IMR-90 (cell line): ENCODE data around the gene CTXN3. TPM values are rescaled to one million over a fixed set of nuclear protein-coding genes. Genes with fewer than 3 reads are reported as not detected.

ENCODE experiments used
- ATAC-seq: fragments of 200-7000 bp; cut with Tn5 transposase; 2 replicates; pipeline ENCODE4 v1.9.1; 2020; ENCODE audit warnings: low read depth, mild to moderate bottlenecking, moderate library complexity
- BruUV-seq: library from RNA; stranded (reverse); fragments of 400-500 nt; replicated peaks from 2 replicates; lab custom pipeline; 2021; lab: Mats Ljungman, UMichigan
- CTCF ChIA-PET: fragments of 300-600 bp; formaldehyde crosslinking; extraction: SDS; loops from one replicate; lab custom pipeline; 2021; ENCODE audit warnings: antibody characterized with exemption; lab: Yijun Ruan, JAX
- POLR2A ChIA-PET: fragments of 300-600 bp; sonication (Branson Sonifier 250); formaldehyde crosslinking; loops from one replicate; lab custom pipeline; 2022; ENCODE audit warnings: antibody characterized with exemption; ENCODE audit not compliant: unreplicated experiment; lab: Charles Lee
- DNase-seq: peaks from one replicate; pipeline ENCODE4 v3.0.0; 2013
- H2AFZ ChIP-seq: replicated peaks from 2 replicates; pipeline ENCODE3; 2013; ENCODE audit warnings: low read length, mild to moderate bottlenecking; ENCODE audit not compliant: poor library complexity
- H2AK5ac ChIP-seq: 2 replicates; pipeline ENCODE4 v1.6.1; 2013; ENCODE audit warnings: low read depth, low read length, inconsistent platforms
- H2AK9ac ChIP-seq: replicated peaks from 2 replicates; pipeline ENCODE3; 2013; ENCODE audit warnings: mild to moderate bottlenecking, low read depth, low read length, moderate library complexity; ENCODE audit not compliant: poor library complexity
- H2BK120ac ChIP-seq: 2 replicates; pipeline ENCODE4 v1.6.1; 2013; ENCODE audit warnings: low read depth, low read length, inconsistent platforms
- H2BK15ac ChIP-seq: 3 replicates; pipeline ENCODE4 v1.6.1; 2013; ENCODE audit warnings: low read depth, low read length, inconsistent platforms
- H2BK20ac ChIP-seq: 2 replicates; pipeline ENCODE4 v1.6.1; 2013; ENCODE audit warnings: low read depth, mild to moderate bottlenecking, inconsistent platforms, low read length, moderate library complexity
- H2BK5ac ChIP-seq: 2 replicates; pipeline ENCODE4 v1.6.1; 2013; ENCODE audit warnings: mild to moderate bottlenecking, low read depth, low read length, inconsistent platforms; ENCODE audit not compliant: poor library complexity, severe bottlenecking
- H3K14ac ChIP-seq: replicated peaks from 2 replicates; pipeline ENCODE4 v1.6.1; 2013; ENCODE audit warnings: low read depth, low read length, inconsistent platforms
- H3K18ac ChIP-seq: 2 replicates; pipeline ENCODE4 v1.6.1; 2013; ENCODE audit warnings: low read depth, low read length, control low read depth
- H3K23ac ChIP-seq: 2 replicates; pipeline ENCODE4 v1.6.1; 2013; ENCODE audit warnings: low read depth, low read length, inconsistent platforms
- H3K27ac ChIP-seq: 2 replicates; pipeline ENCODE4 v1.5.1; 2013; ENCODE audit warnings: mild to moderate bottlenecking, control low read depth, low read length; ENCODE audit not compliant: insufficient read depth
- H3K27me3 ChIP-seq: 2 replicates; pipeline ENCODE4 v1.6.1; 2013; ENCODE audit warnings: low read length; ENCODE audit not compliant: control insufficient read depth, insufficient read depth
- H3K36me3 ChIP-seq: 2 replicates; pipeline ENCODE4 v1.6.1; 2013; ENCODE audit warnings: low read length, mixed read lengths; ENCODE audit not compliant: control insufficient read depth, insufficient read depth
- H3K4ac ChIP-seq: 2 replicates; pipeline ENCODE4 v1.6.1; 2013; ENCODE audit warnings: low read depth, low read length, inconsistent platforms
- H3K4me1 ChIP-seq: 2 replicates; pipeline ENCODE4 v1.6.1; 2013; ENCODE audit warnings: low read length, mixed read lengths; ENCODE audit not compliant: control insufficient read depth, insufficient read depth
- H3K4me2 ChIP-seq: 2 replicates; pipeline ENCODE4 v1.6.1; 2013; ENCODE audit warnings: low read depth, mild to moderate bottlenecking, control low read depth, low read length, moderate library complexity
- H3K4me3 ChIP-seq: 2 replicates; pipeline ENCODE4 v1.5.1; 2013; ENCODE audit warnings: low read depth, mild to moderate bottlenecking, control low read depth, low read length, moderate library complexity; ENCODE audit not compliant: insufficient read depth
- H3K56ac ChIP-seq: 2 replicates; pipeline ENCODE4 v1.6.1; 2013; ENCODE audit warnings: low read length, inconsistent platforms; ENCODE audit not compliant: insufficient read depth; ENCODE audit errors: extremely low read depth
- H3K79me1 ChIP-seq, 2 experiments: 2 replicates each; pipeline ENCODE4 v1.6.1; 2013; ENCODE audit warnings: low read length in 2 of 2, inconsistent platforms in 1 of 2, low read depth in 1 of 2
- H3K9ac ChIP-seq: 2 replicates; pipeline ENCODE4 v1.6.1; 2013; ENCODE audit warnings: low read depth, low read length, control low read depth
- H3K9me1 ChIP-seq: 2 replicates; pipeline ENCODE4 v1.6.1; 2013; ENCODE audit warnings: low read length, inconsistent platforms; ENCODE audit not compliant: insufficient read depth
- H3K9me3 ChIP-seq: 2 replicates; pipeline ENCODE4 v1.6.1; 2013; ENCODE audit warnings: low read length; ENCODE audit not compliant: control insufficient read depth, insufficient read depth
- H4K20me1 ChIP-seq: 2 replicates; pipeline ENCODE4 v1.6.1; 2013; ENCODE audit warnings: low read length, inconsistent platforms; ENCODE audit not compliant: insufficient read depth
- H4K5ac ChIP-seq: 2 replicates; pipeline ENCODE4 v1.6.1; 2013; ENCODE audit warnings: mild to moderate bottlenecking, low read depth, low read length, control low read depth
- H4K8ac ChIP-seq, 2 experiments: 2 replicates each; pipeline ENCODE4 v1.6.1; 2013; ENCODE audit warnings: low read depth in 2 of 2, low read length in 2 of 2, control low read depth in 1 of 2, inconsistent platforms in 1 of 2
- H4K91ac ChIP-seq: 2 replicates; pipeline ENCODE4 v1.6.1; 2013; ENCODE audit warnings: low read depth, low read length, inconsistent platforms; ENCODE audit not compliant: insufficient read depth
- BHLHE40 ChIP-seq: fragments of 150-350 bp; IDR thresholded peaks from 2 replicates; pipeline ENCODE4 v1.6.1; 2016; ENCODE audit warnings: mild to moderate bottlenecking, low read depth, low read length
- CEBPB ChIP-seq: IDR thresholded peaks from 2 replicates; pipeline ENCODE4 v1.6.1; 2012; ENCODE audit warnings: low read depth, low read length, improper control_type of control experiment
- CHD1 ChIP-seq: IDR thresholded peaks from 2 replicates; pipeline ENCODE4 v1.6.1; 2012; ENCODE audit warnings: low read depth, low read length, improper control_type of control experiment
- ELK1 ChIP-seq: fragments of 150-350 bp; IDR thresholded peaks from 2 replicates; pipeline ENCODE4 v1.6.1; 2016; ENCODE audit warnings: low read depth, mild to moderate bottlenecking, low read length, moderate library complexity, borderline replicate concordance
- FOS ChIP-seq: fragments of 150-350 bp; IDR thresholded peaks from 2 replicates; pipeline ENCODE4 v1.6.1; 2016; ENCODE audit warnings: low read depth, low read length
- MAFK ChIP-seq: IDR thresholded peaks from 2 replicates; pipeline ENCODE4 v1.6.1; 2012; ENCODE audit warnings: low read depth, low read length, improper control_type of control experiment
- MAZ ChIP-seq: IDR thresholded peaks from 2 replicates; pipeline ENCODE4 v1.6.1; 2012; ENCODE audit warnings: low read depth, mild to moderate bottlenecking, low read length, improper control_type of control experiment, moderate library complexity, borderline replicate concordance
- MXI1 ChIP-seq: IDR thresholded peaks from 2 replicates; pipeline ENCODE4 v1.6.1; 2012; ENCODE audit warnings: low read depth, mild to moderate bottlenecking, low read length, moderate library complexity, borderline replicate concordance
- NFE2L2 ChIP-seq: fragments of 150-350 bp; IDR thresholded peaks from 2 replicates; pipeline ENCODE4 v1.6.1; 2016; ENCODE audit warnings: low read depth, mild to moderate bottlenecking, low read length
- POLR2A ChIP-seq: IDR thresholded peaks from 2 replicates; pipeline ENCODE4 v1.6.1; 2012; ENCODE audit warnings: mild to moderate bottlenecking, low read depth, low read length
- RAD21 ChIP-seq: IDR thresholded peaks from 2 replicates; pipeline ENCODE4 v1.6.1; 2012; ENCODE audit warnings: low read length, improper control_type of control experiment
- RCOR1 ChIP-seq: IDR thresholded peaks from 2 replicates; pipeline ENCODE4 v1.6.1; 2012; ENCODE audit warnings: mild to moderate bottlenecking, low read length, improper control_type of control experiment; ENCODE audit not compliant: insufficient replicate concordance
- RFX5 ChIP-seq: IDR thresholded peaks from 2 replicates; pipeline ENCODE4 v1.8.0; 2012; ENCODE audit warnings: low read depth, mild to moderate bottlenecking, low read length, moderate library complexity
- SMC3 ChIP-seq: fragments of 150-350 bp; IDR thresholded peaks from 2 replicates; pipeline ENCODE4 v1.6.1; 2016; ENCODE audit warnings: low read depth, mild to moderate bottlenecking, antibody characterized with exemption, low read length, moderate library complexity
- WGBS, 2 experiments: methylation state at CpG; one replicate each; pipeline versions ENCODE4 v1.1.5 to v1.1.7; 2013; ENCODE audit warnings: missing lambda C conversion rate in 2 of 2; ENCODE audit not compliant: insufficient read length in 1 of 2; ENCODE audit errors: extremely low coverage in 2 of 2; 5-methylcytosine and 5-hydroxymethylcytosine counted together
- dilution Hi-C: fragments of 300-500 bp; cut with HindIII; formaldehyde crosslinking; loops from one replicate; pipeline ENCODE4 v1.14.3; 2018; ENCODE audit warnings: low sequenced_read_pairs; ENCODE audit not compliant: unreplicated experiment
- in situ Hi-C: fragments of 300-500 bp; cut with MboI; formaldehyde crosslinking; loops from 3 replicates; pipeline ENCODE4 v1.14.3; 2019; ENCODE audit warnings: low sequenced_read_pairs, inconsistent platforms, mixed read lengths
- intact Hi-C: fragments of 100-400 bp; cut with micrococcal nuclease; formaldehyde crosslinking; loops from 2 replicates; pipeline ENCODE4 v1.10.0; 2022
- polyA plus RNA-seq, 3 experiments: library from polyadenylated mRNA; depleted of rRNA; stranded (reverse); fragments of >200 nt; gene quantifications; 2 replicates each; pipeline ENCODE4 v1.2.3, GENCODE V29; 2012; ENCODE audit warnings: low replicate concordance in 1 of 3
- total RNA-seq: library from RNA; depleted of rRNA; stranded (reverse); fragments of >200 nt; gene quantifications from 2 replicates; pipeline ENCODE4 v1.2.3, GENCODE V29; 2012
- TF ChIP-seq, protein P1 (sequence below): fragments of 150-350 bp; IDR thresholded peaks from 2 replicates; pipeline ENCODE4 v1.6.1; 2017; ENCODE audit warnings: mild to moderate bottlenecking, antibody characterized with exemption, low read length, low read depth
- TF ChIP-seq, protein P2 (sequence below): conservative IDR thresholded peaks from 2 replicates; pipeline ENCODE4 v1.5.1; 2012; ENCODE audit warnings: mild to moderate bottlenecking, low read depth, low read length, improper control_type of control experiment

Gene CTXN3
- total and polyA plus RNA-seq, 2 of the 4 experiments (the other 2 are of a cell fraction): not detected

GRCh38 chr5:127619908-127620479 is 28.9 kb upstream of the CTXN3 start:
- H3K4ac ChIP-seq: no peak overlapping the region
- no peak for DNase-seq

More at GRCh38 chr5:127619908-127620479, 28.9 kb upstream of the CTXN3 start:
- no peak overlapping the region for H3K23ac ChIP-seq
- WGBS, 2 experiments: 86% methylated on average over 1 of the region's 5 CpGs; no CpG with 5 or more reads in 1 of the 2 experiments
- H2BK5ac ChIP-seq: no peak overlapping the region
- H3K4me1 ChIP-seq: no peaks in the 10 kb centered on the region
- CTCF ChIA-PET: no interaction called here
- H3K79me1 ChIP-seq: no peaks in the 10 kb centered on the region
- TF ChIP-seq FOS (no peak), POLR2A (no peak), SMC3 (no peak), RAD21 (no peak), CHD1 (no peak), CEBPB (no peak), MXI1 (no peak), RCOR1 (no peak), MAZ (no peak), NFE2L2 (no peak), RFX5 (no peak), BHLHE40 (no peak), MAFK (no peak), ELK1 (no peak)
- TF ChIP-seq, protein P1, sequence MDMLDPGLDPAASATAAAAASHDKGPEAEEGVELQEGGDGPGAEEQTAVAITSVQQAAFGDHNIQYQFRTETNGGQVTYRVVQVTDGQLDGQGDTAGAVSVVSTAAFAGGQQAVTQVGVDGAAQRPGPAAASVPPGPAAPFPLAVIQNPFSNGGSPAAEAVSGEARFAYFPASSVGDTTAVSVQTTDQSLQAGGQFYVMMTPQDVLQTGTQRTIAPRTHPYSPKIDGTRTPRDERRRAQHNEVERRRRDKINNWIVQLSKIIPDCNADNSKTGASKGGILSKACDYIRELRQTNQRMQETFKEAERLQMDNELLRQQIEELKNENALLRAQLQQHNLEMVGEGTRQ: no peak
- TF ChIP-seq, protein P2, sequence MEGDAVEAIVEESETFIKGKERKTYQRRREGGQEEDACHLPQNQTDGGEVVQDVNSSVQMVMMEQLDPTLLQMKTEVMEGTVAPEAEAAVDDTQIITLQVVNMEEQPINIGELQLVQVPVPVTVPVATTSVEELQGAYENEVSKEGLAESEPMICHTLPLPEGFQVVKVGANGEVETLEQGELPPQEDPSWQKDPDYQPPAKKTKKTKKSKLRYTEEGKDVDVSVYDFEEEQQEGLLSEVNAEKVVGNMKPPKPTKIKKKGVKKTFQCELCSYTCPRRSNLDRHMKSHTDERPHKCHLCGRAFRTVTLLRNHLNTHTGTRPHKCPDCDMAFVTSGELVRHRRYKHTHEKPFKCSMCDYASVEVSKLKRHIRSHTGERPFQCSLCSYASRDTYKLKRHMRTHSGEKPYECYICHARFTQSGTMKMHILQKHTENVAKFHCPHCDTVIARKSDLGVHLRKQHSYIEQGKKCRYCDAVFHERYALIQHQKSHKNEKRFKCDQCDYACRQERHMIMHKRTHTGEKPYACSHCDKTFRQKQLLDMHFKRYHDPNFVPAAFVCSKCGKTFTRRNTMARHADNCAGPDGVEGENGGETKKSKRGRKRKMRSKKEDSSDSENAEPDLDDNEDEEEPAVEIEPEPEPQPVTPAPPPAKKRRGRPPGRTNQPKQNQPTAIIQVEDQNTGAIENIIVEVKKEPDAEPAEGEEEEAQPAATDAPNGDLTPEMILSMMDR: no peak
- H3K9me1 ChIP-seq: no peaks in the 10 kb centered on the region
- no peak overlapping the region for H2AK9ac ChIP-seq
- H3K4me2 ChIP-seq: no peak overlapping the region
- peaks cover 4% of the 10 kb centered on the region for H3K9me3 ChIP-seq
- H4K8ac ChIP-seq: no peak overlapping the region
- H4K20me1 ChIP-seq: no peaks in the 10 kb centered on the region
- no peak for ATAC-seq
- H3K27ac ChIP-seq: no peak overlapping the region
- H3K18ac ChIP-seq: no peak overlapping the region
- no peak overlapping the region for H3K56ac ChIP-seq
- H3K9ac ChIP-seq: no peak overlapping the region
- intact Hi-C loops: no loop called here
- no peak overlapping the region for H2BK20ac ChIP-seq
- no peak overlapping the region for H4K5ac ChIP-seq
- H2BK15ac ChIP-seq: no peak overlapping the region
- POLR2A ChIA-PET: no interaction called here
- dilution Hi-C loops: no loop called here
- no peak overlapping the region for H2AFZ ChIP-seq
- H2AK5ac ChIP-seq: no peak overlapping the region
- H3K36me3 ChIP-seq: no peaks in the 10 kb centered on the region
- no peak overlapping the region for H3K4me3 ChIP-seq
- H3K27me3 ChIP-seq: peaks cover 2% of the 10 kb centered on the region; the same call in 1 of the 2 replicates
- no TSS peak for BruUV-seq
- H2BK120ac ChIP-seq: no peak overlapping the region
- in situ Hi-C loops: no loop called here
- H3K14ac ChIP-seq: no peak overlapping the region
- H4K91ac ChIP-seq: no peak overlapping the region
